Activated T-cell treated with anti-CD3 and anti-CD28 coated beads for 24 hours (primary cell): ENCODE data around the gene TMEM182.

Experiments
- DNase-seq: peaks from one replicate; pipeline ENCODE4 v3.0.0-alpha.2; 2020; ENCODE audit warnings: low read depth

TMEM182 gene

GRCh38 chr2:102801858-102802699, 40.2 kb downstream of the TMEM182 start:
- no peak for DNase-seq

DNA sequence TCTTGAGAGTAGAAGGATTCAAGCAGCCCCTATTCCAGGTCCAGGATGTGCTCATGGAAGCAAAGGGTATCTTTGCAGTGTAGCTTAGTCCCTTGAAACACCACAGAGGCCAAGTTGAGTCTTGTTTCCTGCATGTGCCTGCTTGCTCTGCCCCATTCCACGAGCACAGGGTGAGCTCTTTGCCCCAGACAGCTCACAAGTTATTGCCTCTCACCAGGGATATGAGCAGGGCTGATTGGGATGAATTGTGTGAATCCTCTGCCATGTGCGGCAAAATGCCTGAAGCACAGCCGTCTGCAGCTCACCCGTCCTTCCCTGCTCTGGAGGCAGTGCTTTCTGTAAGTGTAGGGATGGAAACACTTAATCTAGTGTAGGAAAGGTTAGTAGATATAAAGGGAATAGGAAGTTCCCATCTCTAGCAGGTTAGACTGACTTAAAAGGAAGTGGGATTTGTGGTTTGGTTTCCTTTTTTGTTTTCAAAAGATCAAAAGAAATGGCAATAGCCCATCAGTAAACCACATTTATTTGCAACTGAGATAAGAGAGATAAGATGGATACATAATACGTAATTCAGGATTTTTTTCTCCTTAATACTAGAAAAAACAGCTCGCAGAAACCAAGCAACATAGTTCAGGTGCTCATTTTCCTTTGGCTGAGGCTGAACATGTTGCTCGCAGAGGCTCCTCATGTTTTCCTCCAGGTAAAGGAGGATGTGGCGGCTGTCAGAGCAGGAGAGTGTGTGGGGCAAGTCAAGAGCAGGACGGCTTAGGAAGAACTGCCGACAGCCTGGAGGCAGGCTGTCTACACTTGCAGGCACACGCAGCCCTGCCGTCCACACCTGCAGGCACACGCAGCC, 41.4 kb downstream of the TMEM182 start:
- DNase-seq: no peak

- no peak for DNase-seq
Measured at GRCh38 chr2:102803897-102804217, 42.0 kb downstream of the TMEM182 start.

- DNase-seq: peak; percentile 23
Measured at GRCh38 chr2:102806250-102806837, 44.5 kb downstream of the TMEM182 start.

- DNase-seq: no peak
Measured at GRCh38 chr2:102809291-102810189, 47.7 kb downstream of the TMEM182 start.

- no peak for DNase-seq
Measured at GRCh38 chr2:102815285-102815684, 53.5 kb downstream of the TMEM182 start.

DNA sequence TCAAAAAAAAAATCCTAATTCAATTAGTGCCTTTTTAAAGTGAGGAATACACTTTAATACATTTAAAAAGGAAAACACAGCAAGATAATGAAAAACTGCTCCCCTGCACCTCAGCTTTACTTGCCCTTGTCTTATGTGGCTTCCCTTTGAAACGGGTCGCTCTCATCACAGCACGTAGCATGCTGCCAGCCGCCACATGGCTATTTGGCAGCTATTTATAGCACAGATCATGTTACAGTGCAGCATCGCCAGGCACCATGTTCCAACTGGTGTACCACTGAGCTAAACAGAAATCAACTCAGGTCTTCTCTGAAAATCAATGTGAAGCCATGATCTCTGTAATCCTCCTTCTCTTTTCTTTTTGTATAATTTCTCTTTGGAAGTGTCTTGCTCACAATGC, 65.1 kb downstream of the TMEM182 start:
- DNase-seq: no peak

DNA sequence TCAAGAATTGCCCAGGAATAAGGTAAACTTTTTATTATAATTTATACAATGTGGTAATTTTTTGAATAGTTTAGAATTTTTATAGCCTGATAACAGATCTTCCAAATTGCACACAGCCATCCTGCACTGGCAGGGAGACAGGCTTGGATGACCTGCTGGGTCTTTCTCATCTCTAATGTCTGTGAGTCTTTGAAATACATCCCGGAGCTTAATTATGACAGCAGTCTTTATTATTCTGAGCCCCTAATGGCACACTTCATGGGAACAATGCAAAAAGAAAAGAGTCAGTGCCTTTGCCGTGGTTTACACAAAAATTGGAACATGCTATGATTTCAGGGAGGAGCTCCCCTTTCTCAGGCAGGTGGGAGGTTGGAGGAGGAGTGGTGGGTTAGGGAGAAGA, 71.0 kb downstream of the TMEM182 start:
- DNase-seq: no peak

DNA sequence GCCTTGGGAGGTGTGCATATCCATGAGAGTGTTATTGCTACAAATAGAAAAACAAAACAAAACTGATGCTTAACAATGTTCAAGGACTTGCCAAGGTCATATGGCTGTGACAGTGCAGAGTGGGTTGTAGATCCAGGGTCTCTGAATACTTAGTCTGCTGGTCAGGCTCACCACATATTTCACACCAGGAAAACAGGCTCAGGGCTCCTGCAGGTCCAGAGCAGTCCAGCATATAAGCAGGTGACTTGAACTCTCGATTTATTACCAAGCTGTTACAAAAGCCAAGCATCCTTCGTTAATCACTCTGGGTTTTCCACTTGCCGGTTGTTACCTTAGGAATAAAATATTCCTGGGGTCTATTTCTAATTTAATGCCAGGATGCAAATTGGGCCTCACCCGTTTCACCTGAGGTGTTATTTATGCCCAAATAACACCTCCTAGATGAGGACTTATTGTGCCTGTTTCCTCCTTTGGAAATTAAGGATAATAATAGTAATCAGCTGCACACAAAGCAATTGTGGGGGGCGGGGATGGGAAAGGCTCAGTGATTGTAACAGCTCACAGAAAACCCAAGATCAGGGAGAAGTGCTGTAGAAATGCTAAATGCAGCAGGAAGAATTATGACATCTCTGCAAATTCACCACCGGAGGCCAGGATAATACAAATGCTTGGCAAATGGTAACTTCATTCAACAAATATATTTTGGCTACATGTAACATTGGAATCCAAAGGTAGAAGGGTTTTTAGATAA, 72.9 kb downstream of the TMEM182 start:
- no peak for DNase-seq

DNA sequence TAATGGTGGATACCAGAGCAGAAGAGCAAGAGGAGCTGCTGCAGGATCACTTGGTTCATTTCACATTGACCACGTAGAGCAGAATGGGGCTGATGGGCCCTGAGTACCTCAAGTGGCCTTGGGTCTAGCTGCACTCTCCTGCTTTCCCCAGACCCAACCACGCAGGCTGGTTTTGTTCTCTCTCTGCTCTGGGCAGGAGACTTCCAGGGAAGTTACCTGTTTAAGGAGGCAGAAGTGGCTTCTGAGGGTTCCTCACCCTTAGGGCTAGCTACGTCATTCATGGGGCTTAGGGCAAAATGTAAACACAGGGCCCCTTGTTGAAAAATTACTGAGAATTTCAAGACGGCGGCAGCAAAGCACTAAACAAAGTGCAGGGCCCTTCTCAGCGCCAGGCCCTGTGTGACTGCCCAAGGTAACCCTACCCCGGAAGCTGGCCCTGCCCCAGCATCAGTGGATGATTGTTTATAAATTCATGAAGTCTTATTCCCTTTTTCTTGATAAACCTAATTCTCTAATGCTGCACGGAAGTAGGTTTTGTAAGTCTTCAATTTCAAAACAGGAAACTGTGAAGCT, 75.9 kb downstream of the TMEM182 start:
- DNase-seq: no peak

DNA sequence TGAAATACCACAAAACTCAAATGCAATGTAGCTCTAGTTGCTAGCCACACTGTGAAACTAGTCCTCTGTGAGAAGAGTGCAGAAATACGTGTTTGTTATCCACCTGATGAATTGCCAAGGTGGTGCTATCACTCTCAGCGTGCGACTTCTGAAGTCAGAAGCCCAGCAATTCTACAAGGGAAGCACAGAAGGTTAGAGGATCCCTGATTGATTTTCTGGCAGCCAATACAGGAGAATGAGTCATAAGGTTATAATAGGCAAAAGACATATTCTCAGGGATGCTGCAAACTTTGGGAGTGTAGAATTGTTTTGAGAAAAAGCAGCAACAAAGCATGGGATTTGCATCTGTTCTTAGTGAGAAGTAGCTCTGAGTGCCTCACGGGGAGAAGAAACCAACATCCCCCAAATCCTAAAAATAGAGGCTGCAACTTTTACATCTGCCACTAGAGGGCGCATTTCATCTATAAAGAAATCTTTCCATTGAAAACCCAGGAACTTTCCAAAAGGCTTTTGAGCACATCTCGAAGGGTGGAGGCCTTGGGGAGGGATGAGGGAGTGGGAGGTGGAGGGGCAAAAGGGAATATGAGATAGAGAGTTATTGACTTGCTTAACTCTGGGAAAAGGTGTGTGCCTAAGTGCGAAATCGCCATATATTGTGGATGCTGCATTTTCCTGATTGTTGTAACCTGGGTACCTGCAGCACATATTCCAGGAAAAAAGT, 78.0 kb downstream of the TMEM182 start:
- DNase-seq: peak; percentile 8

GRCh38 chr2:102841107-102841840, 79.4 kb downstream of the TMEM182 start:
- DNase-seq: peak; percentile 12

DNA sequence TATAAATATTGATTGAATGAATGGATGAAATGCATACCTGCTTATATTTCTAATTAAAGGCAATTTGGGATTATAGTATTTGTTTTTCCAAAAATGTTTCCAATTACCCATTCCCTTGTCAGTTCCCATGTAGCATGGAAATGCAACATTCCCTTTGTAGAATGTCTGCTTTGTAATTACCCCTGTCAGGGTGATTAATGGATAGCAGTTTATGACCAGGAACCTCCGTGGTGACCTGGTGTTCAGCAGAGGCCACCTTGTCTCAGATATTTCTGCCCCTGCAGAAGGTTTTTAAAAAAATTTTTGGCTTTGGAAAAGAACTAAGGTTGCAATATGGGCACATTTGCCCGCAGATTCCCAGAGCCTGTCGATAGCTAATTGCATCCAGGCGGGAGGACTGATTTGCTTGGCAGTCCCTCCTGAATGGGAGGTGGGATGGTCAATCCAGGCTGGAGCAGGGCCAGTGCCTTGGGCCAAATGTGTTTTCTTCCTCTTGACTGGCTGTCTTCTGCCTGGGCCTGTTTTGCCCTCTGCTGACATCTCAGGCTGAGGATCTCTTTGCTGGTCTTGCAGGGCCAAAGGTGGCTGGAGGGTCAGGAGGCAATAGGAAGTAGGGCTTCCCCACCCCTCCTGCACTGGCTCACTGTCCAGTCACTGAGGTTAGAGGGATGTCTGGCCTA, 82.1 kb downstream of the TMEM182 start:
- DNase-seq: no peak

GRCh38 chr2:102844911-102845310, 83.1 kb downstream of the TMEM182 start:
- no peak for DNase-seq

DNA sequence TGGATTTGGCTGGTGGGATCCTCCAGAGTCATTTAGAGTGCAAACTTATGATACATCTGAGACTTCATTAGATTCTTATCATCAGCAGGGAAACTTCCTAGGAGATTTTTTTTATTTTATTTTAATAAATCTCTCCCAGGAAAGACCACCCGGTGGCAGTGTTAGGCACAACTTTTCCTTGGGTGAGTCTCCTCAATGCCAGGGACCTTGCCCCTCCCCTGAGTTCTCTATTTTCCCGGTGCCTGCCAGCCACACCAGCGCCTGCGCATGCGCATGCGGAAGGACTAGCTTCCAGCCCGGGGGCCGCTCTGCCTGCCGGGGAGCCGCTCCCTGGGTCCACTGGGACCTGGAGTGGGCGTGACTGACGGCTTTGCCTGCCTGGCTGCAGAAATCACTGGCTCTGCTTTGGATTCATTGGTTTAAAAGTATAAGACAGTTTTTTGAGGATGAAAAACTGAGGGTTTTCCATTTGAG, 86.6 kb downstream of the TMEM182 start:
- no peak for DNase-seq

DNA sequence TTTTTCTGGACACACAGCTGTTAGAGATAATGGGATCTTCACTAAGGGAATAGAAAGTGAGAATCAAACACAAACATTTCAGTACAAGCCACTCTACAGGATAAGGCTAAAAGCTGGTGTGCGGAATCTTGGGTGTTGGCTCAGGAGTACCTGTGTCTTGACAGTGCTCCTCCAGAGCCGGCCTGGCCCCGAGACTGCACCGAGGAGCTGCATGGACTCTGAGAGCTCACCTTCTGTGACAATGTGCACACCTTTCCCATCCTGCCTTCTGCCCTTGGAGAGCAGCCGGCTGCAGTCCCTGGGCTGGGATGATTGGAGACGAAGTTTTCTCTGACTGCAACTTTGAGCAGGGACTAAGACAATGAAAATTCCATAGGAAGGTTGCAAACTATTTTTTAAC, 89.1 kb downstream of the TMEM182 start:
- DNase-seq: no peak

GRCh38 chr2:102852867-102853266, 91.0 kb downstream of the TMEM182 start:
- DNase-seq: no peak
